NCI-H774 (cell line): ENCODE data around the gene PFKM.
"Not testable (repeated sequence)": the region's sequence is repeated elsewhere in the genome, so short reads cannot be mapped to it uniquely, and the experiment has no call there.

Source experiments
- DNase-seq: peaks from one replicate; lab custom pipeline; 2025; lab: John Stamatoyannopoulos, UW

The PFKM gene

DNA sequence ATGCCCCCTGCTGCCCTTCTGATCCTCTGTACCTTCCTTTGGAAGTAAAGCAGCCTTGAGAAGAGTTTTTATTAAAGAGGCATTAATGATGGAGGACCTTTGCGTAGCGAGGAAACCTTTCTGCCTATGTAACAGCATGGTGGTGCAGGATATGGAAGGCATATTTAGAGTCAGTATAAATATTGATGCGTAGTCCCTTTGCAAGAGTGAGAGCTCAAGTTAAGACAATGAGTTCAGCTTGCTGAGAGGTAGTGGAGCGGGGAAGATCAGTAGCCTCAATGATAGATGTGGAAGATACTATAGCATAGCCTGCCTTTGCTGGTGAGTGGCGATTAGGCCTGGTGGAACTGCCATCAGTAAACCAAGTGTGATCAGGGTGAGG lies 7.9 kb upstream of the PFKM start:
- DNase-seq = not testable (repeated sequence)

GRCh38 chr12:48115957-48116356 lies 3.2 kb upstream of the PFKM start:
- DNase-seq = no peak

DNA sequence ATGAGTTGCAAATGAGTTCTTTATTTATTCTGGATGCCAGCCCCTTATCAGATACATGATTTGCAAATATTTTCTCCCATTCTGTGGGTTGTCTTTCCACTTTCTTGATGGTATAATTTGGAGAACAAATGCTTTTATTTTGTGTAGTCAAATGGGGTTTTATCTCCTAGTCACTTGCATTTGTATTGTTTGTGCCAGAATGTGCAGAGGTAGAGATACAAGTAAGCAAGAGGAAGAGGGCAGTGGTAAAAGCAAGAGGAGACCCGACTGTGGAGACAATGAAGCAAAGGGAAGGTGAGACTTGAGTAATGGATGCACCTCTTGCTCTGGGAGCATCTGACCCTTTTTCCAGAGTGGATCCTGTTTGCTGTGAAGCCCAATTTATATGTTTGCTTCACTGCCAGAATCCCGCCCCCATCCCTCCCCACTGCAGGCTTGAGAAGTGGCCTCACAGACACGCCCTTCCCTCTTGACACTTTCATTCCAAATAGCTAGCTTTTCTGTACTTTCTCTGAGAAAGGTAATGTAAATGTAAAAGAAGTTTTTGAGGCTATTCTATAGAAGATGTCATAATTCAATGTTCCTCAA lies 786 bp upstream of the PFKM start:
- no peak for DNase-seq

- no peak for DNase-seq
Observed at GRCh38 chr12:48119834-48120195, 651 bp downstream of the PFKM start.

- DNase-seq = no peak
Observed at GRCh38 chr12:48121522-48121921, 2.4 kb downstream of the PFKM start.

GRCh38 chr12:48122065-48122834 lies 3.1 kb downstream of the PFKM start:
- DNase-seq = no peak

DNA sequence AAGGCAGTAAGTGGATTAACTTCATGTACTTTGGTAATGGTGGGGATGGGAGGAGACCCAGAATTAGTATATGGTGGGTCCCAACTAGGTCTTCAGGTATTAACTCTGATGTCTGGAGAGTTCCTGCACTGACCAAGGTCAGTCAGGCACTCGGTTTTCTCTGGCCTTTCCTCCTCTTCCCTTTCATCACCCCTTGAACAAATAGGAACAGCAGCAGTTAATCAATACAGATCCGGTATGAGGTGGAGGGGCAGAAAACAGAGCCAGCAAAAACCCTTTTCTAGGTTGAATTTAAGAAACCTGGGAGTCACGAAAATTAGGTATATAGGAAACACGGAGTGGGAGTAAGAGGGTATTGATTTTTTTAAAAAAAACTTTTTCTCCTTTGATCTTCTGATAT lies 4.0 kb downstream of the PFKM start:
- no peak for DNase-seq

GRCh38 chr12:48125542-48125941 lies 6.4 kb downstream of the PFKM start:
- DNase-seq = not testable (repeated sequence)

DNA sequence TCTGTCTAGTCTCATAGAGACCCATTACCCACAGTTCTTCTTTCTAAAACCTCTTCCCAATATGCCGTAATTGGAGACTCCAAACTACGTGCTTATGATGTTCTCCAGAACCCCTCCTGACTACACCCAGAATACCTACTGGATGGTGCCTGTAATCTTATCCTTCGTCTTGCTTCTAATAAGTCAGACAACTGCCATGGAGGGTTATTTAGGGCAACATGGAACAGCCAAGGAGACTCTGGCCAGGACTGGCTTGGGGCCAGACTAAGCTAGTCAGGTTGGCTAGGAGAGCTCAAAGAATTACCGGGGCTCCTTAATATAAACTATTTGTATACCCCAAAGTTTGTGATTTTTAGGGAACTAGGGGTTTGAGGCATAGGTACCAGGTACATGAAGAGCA lies 6.8 kb downstream of the PFKM start:
- no peak for DNase-seq

DNA sequence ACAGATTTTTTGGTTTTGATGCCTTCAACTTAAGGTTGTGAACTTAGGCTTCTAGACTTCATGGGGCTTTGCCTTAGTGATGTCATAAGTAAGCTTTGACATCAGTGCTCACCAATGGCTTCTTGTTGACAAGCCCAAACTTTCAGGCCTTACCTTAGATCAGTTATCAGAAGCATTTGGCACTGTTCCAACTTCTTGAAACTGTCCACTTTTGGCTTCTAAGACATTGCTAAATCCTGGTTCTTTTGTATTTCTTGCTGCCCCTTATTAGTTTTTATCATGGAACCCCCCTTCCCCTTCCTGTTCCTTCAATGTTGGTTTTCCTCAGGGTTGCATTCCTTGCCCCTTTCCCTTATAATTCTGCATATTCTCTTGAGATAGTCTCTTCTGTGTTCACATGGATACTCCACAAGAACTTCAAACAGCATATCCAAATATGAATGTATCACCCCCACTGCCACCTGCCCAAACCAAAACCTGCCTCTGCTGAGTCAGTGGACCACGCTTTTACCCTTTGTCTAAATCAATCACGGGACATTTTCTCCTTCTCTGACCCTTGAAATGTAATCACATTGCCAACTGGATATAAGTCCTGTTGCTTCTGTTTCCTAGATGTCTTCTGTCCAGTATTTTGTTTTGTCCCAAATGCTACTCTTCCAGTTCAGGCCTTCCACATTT lies 7.9 kb downstream of the PFKM start:
- no peak for DNase-seq

GRCh38 chr12:48128800-48129199 lies 9.6 kb downstream of the PFKM start:
- no peak for DNase-seq

- DNase-seq = no peak
Observed at GRCh38 chr12:48129376-48129775, 10.2 kb downstream of the PFKM start.

GRCh38 chr12:48131517-48131916 lies 12.4 kb downstream of the PFKM start:
- no peak for DNase-seq

DNA sequence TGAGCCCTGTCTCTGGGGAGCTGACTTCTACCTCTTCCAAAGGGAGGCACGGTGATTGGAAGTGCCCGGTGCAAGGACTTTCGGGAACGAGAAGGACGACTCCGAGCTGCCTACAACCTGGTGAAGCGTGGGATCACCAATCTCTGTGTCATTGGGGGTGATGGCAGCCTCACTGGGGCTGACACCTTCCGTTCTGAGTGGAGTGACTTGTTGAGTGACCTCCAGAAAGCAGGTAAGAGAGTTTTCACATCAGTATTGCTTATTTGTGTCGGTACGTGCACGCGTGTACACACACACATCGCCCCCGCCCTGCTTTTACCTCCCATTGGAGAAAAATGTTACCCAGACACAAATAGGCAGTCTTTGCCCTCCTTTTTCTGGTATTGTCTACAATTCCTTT lies 13.7 kb downstream of the PFKM start:
- DNase-seq = no peak

DNA sequence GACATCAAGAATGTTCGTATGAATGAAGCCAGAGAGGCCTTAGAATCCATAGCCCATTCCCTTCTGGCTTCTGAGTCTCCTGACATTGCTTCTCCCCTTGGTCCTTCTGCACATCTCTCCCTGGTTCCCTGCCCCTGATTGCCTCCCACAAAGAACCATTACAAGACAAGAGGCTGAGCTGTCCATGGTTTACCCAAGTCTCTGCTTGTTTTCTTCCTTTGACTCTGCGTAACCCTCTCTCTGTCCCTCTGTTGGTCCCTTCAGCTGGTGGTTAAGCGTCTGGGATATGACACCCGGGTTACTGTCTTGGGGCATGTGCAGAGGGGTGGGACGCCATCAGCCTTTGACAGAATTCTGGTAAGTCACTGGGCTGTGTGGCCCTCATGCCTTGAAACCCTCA lies 15.9 kb downstream of the PFKM start:
- DNase-seq = no peak

DNA sequence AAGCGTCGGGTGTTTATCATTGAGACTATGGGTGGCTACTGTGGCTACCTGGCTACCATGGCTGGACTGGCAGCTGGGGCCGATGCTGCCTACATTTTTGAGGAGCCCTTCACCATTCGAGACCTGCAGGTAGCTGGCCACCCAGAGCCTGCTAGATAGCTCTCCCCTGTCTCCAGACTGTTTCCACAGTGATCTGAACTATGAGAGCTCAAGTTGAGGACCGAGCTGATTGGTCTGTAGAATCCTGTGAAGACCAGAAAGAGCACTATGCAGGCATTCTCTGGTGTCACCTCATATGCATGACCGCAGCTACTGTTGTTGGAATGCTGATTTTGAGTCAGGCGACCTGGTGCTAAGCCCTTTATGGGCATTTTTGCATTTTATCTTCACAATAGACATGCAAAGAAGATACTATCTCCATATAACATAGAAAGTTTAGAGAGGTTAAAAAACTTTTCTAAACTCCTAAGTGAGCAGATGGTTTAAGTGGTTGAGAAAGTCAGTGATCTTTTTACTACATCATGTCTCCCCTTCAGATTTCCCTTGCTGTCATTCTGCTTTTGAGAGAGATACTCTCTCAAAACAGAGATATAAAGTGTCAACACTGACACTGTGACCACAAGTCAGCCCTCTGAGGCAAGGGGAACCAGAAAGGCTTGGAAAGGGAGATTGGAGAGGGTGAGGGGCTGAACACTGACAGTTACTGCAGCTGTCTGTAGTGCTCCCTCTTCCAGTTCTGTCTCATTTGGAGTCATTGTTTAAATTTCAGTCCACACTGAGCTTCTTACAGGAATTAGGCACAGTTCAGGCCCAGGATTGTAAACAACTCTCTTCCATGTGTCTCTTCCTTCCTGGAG lies 23.9 kb downstream of the PFKM start:
- DNase-seq = no peak

GRCh38 chr12:48143898-48144297 lies 24.7 kb downstream of the PFKM start:
- no peak for DNase-seq

DNA sequence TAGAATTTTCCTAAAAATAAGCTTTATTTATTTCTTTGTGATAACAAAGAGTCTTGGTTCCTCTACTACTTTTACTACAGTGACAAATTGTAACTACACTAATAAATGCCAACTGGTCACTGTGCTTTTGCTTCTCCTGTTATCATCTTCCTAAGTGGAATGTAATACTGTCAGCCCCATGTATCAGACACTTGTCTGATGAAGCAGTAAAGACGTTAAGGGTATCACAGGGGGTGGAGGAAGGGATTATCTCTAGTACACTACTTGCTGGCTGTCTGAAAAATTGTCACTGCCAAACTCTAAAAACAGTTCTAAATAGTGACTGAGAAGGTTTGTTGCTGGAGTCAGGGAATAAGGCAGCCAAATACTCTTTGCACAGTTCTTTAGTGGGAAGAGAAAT lies 26.8 kb downstream of the PFKM start:
- DNase-seq = no peak

- no peak for DNase-seq
Observed at GRCh38 chr12:48151103-48151771, 32.1 kb downstream of the PFKM start.

DNA sequence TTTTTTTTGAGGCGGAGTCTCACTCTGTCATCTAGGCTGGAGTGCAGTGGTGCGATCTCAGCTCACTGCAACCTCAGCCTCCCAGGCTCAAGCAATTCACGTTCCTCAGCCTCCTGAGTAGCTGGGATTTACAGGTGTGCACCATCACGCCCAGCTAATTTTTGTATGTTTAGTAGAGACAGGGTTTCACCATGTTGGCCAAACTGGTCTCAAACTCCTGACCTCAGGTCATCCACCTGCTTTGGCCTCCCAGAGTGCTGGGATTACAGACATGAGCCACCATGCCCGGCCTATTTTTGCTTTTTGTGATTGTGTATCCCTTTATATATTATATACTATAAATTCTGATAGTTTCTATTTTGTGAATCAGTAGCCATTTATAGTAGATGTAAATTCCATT lies 36.6 kb downstream of the PFKM start:
- not testable (repeated sequence) for DNase-seq

- DNase-seq = no peak
Observed at GRCh38 chr12:48156652-48157017, 37.5 kb downstream of the PFKM start.
